GM12891 (cell line): Measurements from ENCODE around the gene ZNF518B. TPM values are rescaled to one million over a fixed set of nuclear protein-coding genes. Genes with fewer than 3 reads are reported as not detected.

Experiments
- DNase-seq: peaks from one replicate; pipeline ENCODE4 v3.0.0; 2011; ENCODE audit warnings: low spot score; ENCODE audit not compliant: insufficient read length
- FAIRE-seq: peaks from 2 replicates; lab custom pipeline; 2011; peaks lifted over from hg19 to GRCh38; lab: Jason Lieb, UNC
- PAX5 ChIP-seq: IDR thresholded peaks from 2 replicates; pipeline ENCODE4 v1.6.1; 2011; ENCODE audit warnings: low read length, moderate library complexity, mild to moderate bottlenecking; ENCODE audit not compliant: insufficient read depth, severe bottlenecking
- POLR2A ChIP-seq: IDR thresholded peaks from 2 replicates; pipeline ENCODE4 v1.6.1; 2011; ENCODE audit warnings: low read depth, low read length, control low read depth
- POLR2AphosphoS5 ChIP-seq: IDR thresholded peaks from 2 replicates; pipeline ENCODE4 v1.6.1; 2011; ENCODE audit warnings: low read depth, low read length, control low read depth
- POU2F2 ChIP-seq: IDR thresholded peaks from 2 replicates; pipeline ENCODE4 v1.6.1; 2011; ENCODE audit warnings: low read depth, mild to moderate bottlenecking, control low read depth, low read length, moderate library complexity
- SPI1 ChIP-seq: IDR thresholded peaks from 2 replicates; pipeline ENCODE4 v1.6.1; 2011; ENCODE audit warnings: low read depth, low read length, control low read depth
- TAF1 ChIP-seq: IDR thresholded peaks from 2 replicates; pipeline ENCODE4 v1.6.1; 2011; ENCODE audit warnings: low read depth, low read length, control low read depth
- polyA plus RNA-seq: library from polyadenylated mRNA; unstranded; fragments of >200 nt; gene quantifications from one replicate; pipeline ENCODE4 v1.2.1, GENCODE V29; 2012; ENCODE audit warnings: low read depth, missing spikeins, inconsistent platforms; ENCODE audit not compliant: missing spikeins

Gene ZNF518B
- polyA plus RNA-seq = 4.0 TPM

GRCh38 chr4:10457255-10457801 is at the start of gene ZNF518B:
Gene ZNF518B (minus strand): TSS chr4:10457426. CDS start chr4:10446328, 11,098 bp downstream.
- FAIRE-seq (no peak), DNase-seq (peak; percentile 82)
- no peak for TF ChIP-seq PAX5
- TF ChIP-seq POU2F2 = no peak
- TF ChIP-seq POLR2A = no peak
- TF ChIP-seq SPI1 = no peak
- no peak for TF ChIP-seq POLR2AphosphoS5
- TF ChIP-seq TAF1 = no peak

GRCh38 chr4:10506077-10506476 is 48.9 kb upstream of the ZNF518B start:
- TF ChIP-seq POLR2AphosphoS5 = no peak
- TF ChIP-seq PAX5 = no peak
- no peak for TF ChIP-seq POU2F2
- TF ChIP-seq TAF1 = no peak
- TF ChIP-seq POLR2A = no peak
- TF ChIP-seq SPI1 = no peak
- FAIRE-seq = peak; percentile 16
- DNase-seq = no peak

GRCh38 chr4:10504570-10505179 is 47.4 kb upstream of the ZNF518B start:
- DNase-seq (no peak), FAIRE-seq (no peak)
- TF ChIP-seq POLR2AphosphoS5 = no peak

- DNase-seq = no peak
- no peak for FAIRE-seq
- TF ChIP-seq SPI1 = no peak
- TF ChIP-seq POU2F2 = no peak
- no peak for TF ChIP-seq POLR2AphosphoS5
- TF ChIP-seq PAX5 = no peak
- TF ChIP-seq POLR2A = no peak
- no peak for TF ChIP-seq TAF1
Measured at GRCh38 chr4:10502717-10503116, 45.5 kb upstream of the ZNF518B start.

- TF ChIP-seq POLR2A = no peak
- TF ChIP-seq POLR2AphosphoS5 = no peak
- no peak for TF ChIP-seq POU2F2
- no peak for TF ChIP-seq PAX5
- TF ChIP-seq TAF1 = no peak
- TF ChIP-seq SPI1 = no peak
- DNase-seq = no peak
- FAIRE-seq = no peak
Measured at GRCh38 chr4:10500776-10501175, 43.5 kb upstream of the ZNF518B start.

GRCh38 chr4:10496200-10496599 is 39.0 kb upstream of the ZNF518B start:
- FAIRE-seq = no peak
- no peak for DNase-seq
- TF ChIP-seq POLR2AphosphoS5 = no peak
- TF ChIP-seq POLR2A = no peak
- no peak for TF ChIP-seq PAX5
- no peak for TF ChIP-seq POU2F2
- TF ChIP-seq SPI1 = no peak
- no peak for TF ChIP-seq TAF1

GRCh38 chr4:10495651-10496050 is 38.4 kb upstream of the ZNF518B start:
- no peak for TF ChIP-seq SPI1
- no peak for TF ChIP-seq POLR2A
- TF ChIP-seq PAX5 = no peak
- no peak for TF ChIP-seq POU2F2
- no peak for TF ChIP-seq TAF1
- TF ChIP-seq POLR2AphosphoS5 = no peak
- no peak for DNase-seq
- no peak for FAIRE-seq

GRCh38 chr4:10492464-10492863 is 35.2 kb upstream of the ZNF518B start:
- DNase-seq (no peak), FAIRE-seq (no peak)
- TF ChIP-seq TAF1 = no peak
- no peak for TF ChIP-seq POLR2A
- no peak for TF ChIP-seq POU2F2
- TF ChIP-seq POLR2AphosphoS5 = no peak
- no peak for TF ChIP-seq PAX5
- TF ChIP-seq SPI1 = no peak

- TF ChIP-seq POLR2A (no peak), POLR2AphosphoS5 (no peak), TAF1 (no peak), POU2F2 (no peak), SPI1 (peak; percentile 6; the same call in 1 of the 2 replicates), PAX5 (no peak)
- no peak for DNase-seq
- FAIRE-seq = no peak
Measured at GRCh38 chr4:10491401-10491800, 34.2 kb upstream of the ZNF518B start.

GRCh38 chr4:10490996-10491395 is 33.8 kb upstream of the ZNF518B start:
- TF ChIP-seq TAF1 (no peak), POU2F2 (no peak), POLR2A (no peak), PAX5 (no peak), POLR2AphosphoS5 (no peak), SPI1 (no peak)
- no peak for FAIRE-seq
- no peak for DNase-seq
